HepG2 (cell line): ENCODE data around the gene REEP3. TPM values are rescaled to one million over a fixed set of nuclear protein-coding genes. Genes with fewer than 3 reads are reported as not detected.

Source experiments
- ATAC-seq: fragments of 200-7000 bp; cut with Tn5 transposase; 3 replicates; pipeline ENCODE4 v1.9.1; 2020; ENCODE audit warnings: mild to moderate bottlenecking, moderate library complexity
- BruUV-seq: library from RNA; stranded (reverse); fragments of 400-500 nt; replicated peaks from 2 replicates; lab custom pipeline; 2021; lab: Mats Ljungman, UMichigan
- CTCF ChIA-PET: fragments of 300-600 bp; formaldehyde crosslinking; extraction: SDS; loops from one replicate; lab custom pipeline; 2021; ENCODE audit warnings: low total read pairs, inconsistent platforms, low intra/inter-chr PET ratio; lab: Yijun Ruan, JAX
- POLR2A ChIA-PET: fragments of 350-600 bp; sonication (Branson Sonifier 250); formaldehyde crosslinking; loops from one replicate; lab custom pipeline; 2020; ENCODE audit warnings: antibody characterized with exemption, inconsistent platforms; lab: Yijun Ruan, JAX
- DNase-seq: peaks from one replicate; pipeline ENCODE4 v3.0.0-alpha.2; 2015; ENCODE audit warnings: low spot score
- FAIRE-seq: peaks from 3 replicates; lab custom pipeline; 2011; peaks lifted over from hg19 to GRCh38; lab: Jason Lieb, UNC
- H2AFZ ChIP-seq: one replicate; pipeline ENCODE4 v1.6.1; 2011; ENCODE audit warnings: low read length, inconsistent platforms
- H3K27ac ChIP-seq: fragments of 300-600 bp; 3 replicates; pipeline ENCODE4 v1.8.0; 2011; ENCODE audit warnings: mixed run types, mild to moderate bottlenecking, mixed read lengths, low read length, inconsistent platforms; ENCODE audit not compliant: insufficient read depth; ENCODE audit errors: extremely low read length
- H3K27me3 ChIP-seq, 2 experiments: fragments of 200-600 bp in 1 of 2; 2 replicates in 1 of 2; 3 replicates in 1 of 2; pipeline versions ENCODE4 v1.6.0 to v1.8.0; 2011; ENCODE audit warnings: low read length in 2 of 2, mild to moderate bottlenecking in 2 of 2, moderate library complexity in 2 of 2, inconsistent platforms in 1 of 2; ENCODE audit not compliant: insufficient read depth in 2 of 2, control insufficient read depth in 1 of 2
- H3K36me3 ChIP-seq, 2 experiments: fragments of 200-600 bp in 1 of 2; replicated peaks in 1 of 2; 2 replicates in 1 of 2; 3 replicates in 1 of 2; pipeline versions ENCODE4 v1.5.1 to v1.8.0; 2011; ENCODE audit warnings: low read length in 2 of 2, inconsistent platforms in 1 of 2; ENCODE audit not compliant: insufficient read depth in 2 of 2, control insufficient read depth in 1 of 2
- H3K4me1 ChIP-seq: 2 replicates; pipeline ENCODE4 v1.5.1; 2012; ENCODE audit warnings: low read length, inconsistent platforms; ENCODE audit not compliant: insufficient read depth
- H3K4me2 ChIP-seq: 2 replicates; pipeline ENCODE4 v1.6.0; 2011; ENCODE audit warnings: low read depth, low read length, inconsistent platforms
- H3K4me3 ChIP-seq, 3 experiments: fragments of 200-600 bp in 1 of 3; sonication (generic), shearing (Covaris generic) in 1 of 3; replicated peaks in 1 of 3; 2 replicates each; pipeline ENCODE4 v1.5.1; 2011 to 2016; ENCODE audit warnings: low read length in 3 of 3, inconsistent platforms in 2 of 3, low read depth in 2 of 3, mild to moderate bottlenecking in 2 of 3, control low read depth in 1 of 3, mixed read lengths in 1 of 3; ENCODE audit not compliant: insufficient read depth in 1 of 3
- H3K79me2 ChIP-seq: one replicate; pipeline ENCODE4 v1.6.1; 2011; ENCODE audit warnings: low read length, inconsistent platforms; ENCODE audit not compliant: insufficient read depth
- H3K9ac ChIP-seq: 2 replicates; pipeline ENCODE4 v1.6.0; 2011; ENCODE audit warnings: mild to moderate bottlenecking, low read depth, low read length, inconsistent platforms; ENCODE audit not compliant: insufficient read depth
- H3K9me3 ChIP-seq: 2 replicates; pipeline ENCODE4 v1.5.1; 2012; ENCODE audit warnings: mild to moderate bottlenecking, low read length
- H4K20me1 ChIP-seq: 2 replicates; pipeline ENCODE4 v1.6.0; 2011; ENCODE audit warnings: inconsistent platforms, mild to moderate bottlenecking, low read length, moderate library complexity; ENCODE audit not compliant: insufficient read depth
- BHLHE40 ChIP-seq: IDR thresholded peaks from 2 replicates; pipeline ENCODE4 v1.6.1; 2011; ENCODE audit warnings: low read length, improper control_type of control experiment
- DPF2 ChIP-seq: sonication (generic); formaldehyde crosslinking; IDR thresholded peaks from 2 replicates; pipeline ENCODE4 v1.4.0; 2020; ENCODE audit warnings: mild to moderate bottlenecking, low read depth, missing genetic modification reagents, borderline replicate concordance
- ETV5 ChIP-seq: IDR thresholded peaks from 2 replicates; pipeline ENCODE4 v1.6.1; 2018; ENCODE audit warnings: missing biosample characterization, missing genetic modification reagents, inconsistent platforms, borderline replicate concordance
- KDM2A ChIP-seq: sonication (generic); formaldehyde crosslinking; IDR thresholded peaks from 2 replicates; pipeline ENCODE4 v1.4.0; 2020; ENCODE audit warnings: low read depth, missing genetic modification reagents, borderline replicate concordance
- MAF1 ChIP-seq: sonication (generic); formaldehyde crosslinking; IDR thresholded peaks from 2 replicates; pipeline ENCODE4 v1.5.0; 2020; ENCODE audit warnings: missing genetic modification reagents, borderline replicate concordance
- NONO ChIP-seq, 2 experiments: fragments of 450-650 bp in 1 of 2; sonication (generic) in 1 of 2; formaldehyde crosslinking in 1 of 2; IDR thresholded peaks in 1 of 2; conservative IDR thresholded peaks in 1 of 2; 2 replicates each; pipeline versions ENCODE4 v1.6.1 to v1.8.0; 2017 to 2022; ENCODE audit warnings: mild to moderate bottlenecking in 1 of 2, missing genetic modification reagents in 1 of 2, moderate library complexity in 1 of 2
- PCBP2 ChIP-seq: fragments of 200-400 bp; formaldehyde crosslinking; optimal IDR thresholded peaks from 2 replicates; pipeline ENCODE3; 2018; ENCODE audit warnings: low read length, low read depth; ENCODE audit not compliant: poor library complexity, severe bottlenecking
- SMC3 ChIP-seq: IDR thresholded peaks from 2 replicates; pipeline ENCODE4 v1.6.1; 2011; ENCODE audit warnings: low read length, improper control_type of control experiment
- TSC22D2 ChIP-seq: sonication (generic); formaldehyde crosslinking; IDR thresholded peaks from 2 replicates; pipeline ENCODE4 v1.5.1; 2020; ENCODE audit warnings: missing genetic modification reagents, mild to moderate bottlenecking, borderline replicate concordance
- ZFAT ChIP-seq: sonication (generic); formaldehyde crosslinking; conservative IDR thresholded peaks from 2 replicates; pipeline ENCODE4 v1.8.1; 2023; ENCODE audit warnings: missing genetic modification reagents, inconsistent platforms
- ZNF251 ChIP-seq: sonication (generic); formaldehyde crosslinking; IDR thresholded peaks from 2 replicates; pipeline ENCODE4 v1.9.0; 2021; ENCODE audit warnings: mild to moderate bottlenecking, missing genetic modification reagents
- ZNF792 ChIP-seq: IDR thresholded peaks from 2 replicates; pipeline ENCODE4 v1.6.1; 2016
- ZSCAN29 ChIP-seq: sonication (generic); formaldehyde crosslinking; conservative IDR thresholded peaks from 2 replicates; pipeline ENCODE4 v1.4.0; 2020; ENCODE audit warnings: mild to moderate bottlenecking, missing genetic modification reagents
- WGBS: methylation state at CpG from one replicate; pipeline ENCODE4 v1.1.6; 2017; ENCODE audit warnings: low lambda C conversion rate; 5-methylcytosine and 5-hydroxymethylcytosine counted together
- in situ Hi-C: cut with HindIII; loops from 2 replicates; pipeline ENCODE4 v1.10.0; 2017; ENCODE audit warnings: low pct_unique_long_range_greater_than_20kb; ENCODE audit not compliant: extremely low pct_ligation_motif_present
- intact Hi-C: fragments of 100-400 bp; cut with micrococcal nuclease; formaldehyde crosslinking; loops from one replicate; pipeline ENCODE4 v1.10.0; 2022; ENCODE audit not compliant: unreplicated experiment
- polyA plus RNA-seq, 8 experiments: library from polyadenylated mRNA; depleted of rRNA in 3 of 8; stranded (reverse) in 7 of 8; unstranded in 1 of 8; fragments of >200 nt; fragmentation: Illumina TruSeq in 4 of 8; extraction: Trizol in 4 of 8; gene quantifications; 2 replicates each; pipeline versions ENCODE4 v1.2.1 to v1.2.3, GENCODE V29; 2011 to 2016; ENCODE audit warnings: low read depth in 4 of 8, missing spikeins in 1 of 8, mixed read lengths in 1 of 8; ENCODE audit not compliant: insufficient read depth in 1 of 8
- total RNA-seq, 5 experiments: library from RNA; depleted of rRNA; stranded (reverse); fragments of >200 nt; fragmentation: Illumina TruSeq; extraction: Trizol; gene quantifications; 2 replicates each; pipeline ENCODE4 v1.2.3, GENCODE V29; 2016; ENCODE audit warnings: low read depth in 1 of 5

Gene REEP3
- total and polyA plus RNA-seq, 2 of the 13 experiments (the other 11 are each of a cell fraction or from before 2014, with no cell fraction given) = 7.1 to 31.4 TPM

GRCh38 chr10:63561341-63561740, 40.1 kb downstream of the REEP3 start:
- Histone ChIP-seq H3K9ac (no peak overlapping the region), H3K9me3 (no peaks in the 10 kb centered on the region), H3K36me3 (no peaks in the 10 kb centered on the region), H3K4me1 (no peaks in the 10 kb centered on the region; the same call in 1 of the 2 replicates), H4K20me1 (no peaks in the 10 kb centered on the region), H2AFZ (no peak overlapping the region), H3K4me3 (no peak overlapping the region), H3K27me3 (no peaks in the 10 kb centered on the region), H3K4me2 (no peak overlapping the region), H3K27ac (no peak overlapping the region), H3K79me2 (peaks cover 8% of the 10 kb centered on the region)
- intact Hi-C loops = no loop called here
- ChIA-PET CTCF (no interaction called here), POLR2A (no interaction called here)
- 98% methylated on average over 5 of the region's 5 CpGs for WGBS
- TF ChIP-seq ZSCAN29 (CRISPR knock-in tag) = no peak
- no peak for TF ChIP-seq PCBP2
- TF ChIP-seq BHLHE40 = no peak
- TF ChIP-seq DPF2 (CRISPR knock-in tag) = no peak
- no peak for TF ChIP-seq MAF1 (CRISPR knock-in tag)
- no peak for TF ChIP-seq TSC22D2 (CRISPR knock-in tag)
- no peak for TF ChIP-seq KDM2A (CRISPR knock-in tag)
- no peak for TF ChIP-seq ZNF792
- no peak for TF ChIP-seq ZNF251 (CRISPR knock-in tag)
- TF ChIP-seq SMC3 = no peak
- no peak for TF ChIP-seq NONO (IDR thresholded peaks at IDR 0.05)
- no peak for TF ChIP-seq NONO (CRISPR knock-in tag; conservative IDR thresholded peaks at IDR 0.05)
- TF ChIP-seq ETV5 (CRISPR knock-in tag) = no peak
- TF ChIP-seq ZFAT (CRISPR knock-in tag) = no peak
- no peak for FAIRE-seq
- DNase-seq = no peak
- BruUV-seq = no TSS peak
- in situ Hi-C loops = no loop called here
- ATAC-seq = no peak
